Hepatocyte (in vitro differentiated cells): ENCODE measurements around the gene FOLR3. TPM values are rescaled to one million over a fixed set of nuclear protein-coding genes. Genes with fewer than 3 reads are reported as not detected.

Experiments
- DNase-seq: peaks from one replicate; pipeline ENCODE4 v3.0.0-alpha.2; 2016; ENCODE audit warnings: low spot score
- H2AFZ ChIP-seq: fragments of 200-600 bp; sonication (generic); 2 replicates; pipeline ENCODE4 v1.6.0; 2016; ENCODE audit warnings: antibody characterized with exemption, mild to moderate bottlenecking
- H3K27ac ChIP-seq: fragments of 200-600 bp; sonication (generic); 2 replicates; pipeline ENCODE4 v1.5.1; 2016; ENCODE audit warnings: mild to moderate bottlenecking
- H3K27me3 ChIP-seq: fragments of 200-600 bp; sonication (generic); 2 replicates; pipeline ENCODE4 v1.6.1; 2016
- H3K36me3 ChIP-seq: fragments of 200-600 bp; sonication (generic); replicated peaks from 2 replicates; pipeline ENCODE4 v1.5.1; 2016; ENCODE audit warnings: low read depth; ENCODE audit not compliant: insufficient read depth
- H3K4me1 ChIP-seq: fragments of 200-600 bp; sonication (generic); 2 replicates; pipeline ENCODE4 v1.5.1; 2016; ENCODE audit warnings: mild to moderate bottlenecking, moderate library complexity; ENCODE audit not compliant: insufficient read depth
- H3K4me2 ChIP-seq: fragments of 200-600 bp; sonication (generic); 2 replicates; pipeline ENCODE4 v1.6.0; 2016
- H3K4me3 ChIP-seq: fragments of 200-600 bp; sonication (generic); 2 replicates; pipeline ENCODE4 v1.5.1; 2016; ENCODE audit warnings: mild to moderate bottlenecking
- H3K79me2 ChIP-seq: fragments of 200-600 bp; sonication (generic); 2 replicates; pipeline ENCODE4 v1.6.0; 2017; ENCODE audit warnings: mild to moderate bottlenecking
- H3K9me2 ChIP-seq: fragments of 200-600 bp; sonication (generic); replicated peaks from 2 replicates; pipeline ENCODE4 v1.6.0; 2017; ENCODE audit warnings: mild to moderate bottlenecking; ENCODE audit not compliant: insufficient read depth
- H3K9me3 ChIP-seq: fragments of 200-600 bp; sonication (generic); 2 replicates; pipeline ENCODE4 v1.5.1; 2016; ENCODE audit warnings: low read depth, mild to moderate bottlenecking
- H4K20me1 ChIP-seq: fragments of 200-600 bp; sonication (generic); 2 replicates; pipeline ENCODE4 v1.6.0; 2016; ENCODE audit warnings: mild to moderate bottlenecking; ENCODE audit not compliant: insufficient read depth, poor library complexity, severe bottlenecking
- EZH2 ChIP-seq: fragments of 200-600 bp; sonication (generic); IDR thresholded peaks from 2 replicates; pipeline ENCODE4 v1.6.1; 2016; ENCODE audit warnings: antibody characterized with exemption, mild to moderate bottlenecking, borderline replicate concordance
- EZH2phosphoT487 ChIP-seq: fragments of 200-600 bp; sonication (generic); IDR thresholded peaks from one replicate; pipeline ENCODE4 v1.6.1; 2018; ENCODE audit warnings: antibody characterized with exemption, mild to moderate bottlenecking, low read depth, moderate library complexity; ENCODE audit not compliant: unreplicated experiment, severe bottlenecking
- WGBS: methylation state at CpG from one replicate; pipeline ENCODE4 v1.1.6; 2016; ENCODE audit warnings: low lambda C conversion rate; ENCODE audit errors: missing lambda C conversion rate; 5-methylcytosine and 5-hydroxymethylcytosine counted together
- polyA plus RNA-seq: library from polyadenylated mRNA; unstranded; fragments of >200 nt; fragmentation: Nextera tagmentation; extraction: Ambion mirVana; gene quantifications from 2 replicates; pipeline ENCODE4 v1.2.1, GENCODE V29; 2016
- total RNA-seq: library from RNA; depleted of rRNA; stranded (reverse); fragments of >200 nt; gene quantifications from 2 replicates; pipeline ENCODE4 v1.2.3, GENCODE V29; 2014
- TF ChIP-seq, protein P1 (sequence below): fragments of 200-600 bp; sonication (generic); IDR thresholded peaks from 2 replicates; pipeline ENCODE4 v1.5.1; 2016; ENCODE audit warnings: antibody characterized with exemption, mild to moderate bottlenecking; ENCODE audit not compliant: poor library complexity

The FOLR3 gene
- total and polyA plus RNA-seq, 2 experiments from 2014 or later = not detected

- DNase-seq = peak; percentile 100
- H3K36me3 ChIP-seq = no peaks in the 10 kb centered on the region
- peak within 1 kb of the TSS; percentile 62 for H2AFZ ChIP-seq
- H3K9me2 ChIP-seq = no peaks in the 10 kb centered on the region
- peaks cover 22% of the 10 kb centered on the region for H3K4me1 ChIP-seq
- H3K79me2 ChIP-seq = peaks cover 37% of the 10 kb centered on the region
- H3K4me3 ChIP-seq = peak within 1 kb of the TSS; percentile 81
- H4K20me1 ChIP-seq = no peaks in the 10 kb centered on the region
- H3K27me3 ChIP-seq = no peaks in the 10 kb centered on the region
- H3K9me3 ChIP-seq = no peaks in the 10 kb centered on the region
- no peak for TF ChIP-seq EZH2
- TF ChIP-seq, protein P1, sequence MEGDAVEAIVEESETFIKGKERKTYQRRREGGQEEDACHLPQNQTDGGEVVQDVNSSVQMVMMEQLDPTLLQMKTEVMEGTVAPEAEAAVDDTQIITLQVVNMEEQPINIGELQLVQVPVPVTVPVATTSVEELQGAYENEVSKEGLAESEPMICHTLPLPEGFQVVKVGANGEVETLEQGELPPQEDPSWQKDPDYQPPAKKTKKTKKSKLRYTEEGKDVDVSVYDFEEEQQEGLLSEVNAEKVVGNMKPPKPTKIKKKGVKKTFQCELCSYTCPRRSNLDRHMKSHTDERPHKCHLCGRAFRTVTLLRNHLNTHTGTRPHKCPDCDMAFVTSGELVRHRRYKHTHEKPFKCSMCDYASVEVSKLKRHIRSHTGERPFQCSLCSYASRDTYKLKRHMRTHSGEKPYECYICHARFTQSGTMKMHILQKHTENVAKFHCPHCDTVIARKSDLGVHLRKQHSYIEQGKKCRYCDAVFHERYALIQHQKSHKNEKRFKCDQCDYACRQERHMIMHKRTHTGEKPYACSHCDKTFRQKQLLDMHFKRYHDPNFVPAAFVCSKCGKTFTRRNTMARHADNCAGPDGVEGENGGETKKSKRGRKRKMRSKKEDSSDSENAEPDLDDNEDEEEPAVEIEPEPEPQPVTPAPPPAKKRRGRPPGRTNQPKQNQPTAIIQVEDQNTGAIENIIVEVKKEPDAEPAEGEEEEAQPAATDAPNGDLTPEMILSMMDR = peak; percentile 28
- peak within 1 kb of the TSS; percentile 88 for H3K4me2 ChIP-seq
- 6% methylated on average over 41 of the region's 64 CpGs for WGBS
- H3K27ac ChIP-seq = peak within 1 kb of the TSS; percentile 97
These were observed 32.4 kb upstream of the FOLR3 start, which contains the start of gene LAMTOR1 for GRCh38 chr11:72102946-72103753. Gene LAMTOR1, minus strand, starts transcription at chr11:72103297. Its CDS starts 73 bp downstream, at chr11:72103224.

DNA sequence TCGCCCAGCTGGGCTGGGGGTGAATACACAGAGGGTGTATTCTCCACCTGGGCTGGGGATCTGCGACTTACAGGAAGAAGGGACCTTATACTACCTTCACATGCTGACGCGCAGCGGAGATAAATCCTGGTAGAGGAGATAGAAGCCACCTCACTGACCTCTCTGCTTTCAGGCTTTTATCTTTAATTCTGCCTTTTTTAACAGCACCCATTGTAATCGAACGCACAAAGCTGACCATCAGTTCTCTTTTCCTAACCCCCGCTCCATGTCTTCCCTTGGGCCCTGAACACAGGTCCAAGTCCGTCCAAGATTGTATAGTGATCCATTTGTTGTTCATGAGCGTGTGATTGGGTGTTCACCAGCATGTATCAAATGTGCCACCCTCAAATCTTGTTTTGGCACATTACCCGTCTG lies 31.8 kb upstream of the FOLR3 start:
- WGBS = 91% methylated on average over 11 of the region's 11 CpGs
- no peak overlapping the region for H3K4me3 ChIP-seq
- TF ChIP-seq EZH2phosphoT487 (no peak), EZH2 (no peak)
- TF ChIP-seq, protein P1 = no peak

DNA sequence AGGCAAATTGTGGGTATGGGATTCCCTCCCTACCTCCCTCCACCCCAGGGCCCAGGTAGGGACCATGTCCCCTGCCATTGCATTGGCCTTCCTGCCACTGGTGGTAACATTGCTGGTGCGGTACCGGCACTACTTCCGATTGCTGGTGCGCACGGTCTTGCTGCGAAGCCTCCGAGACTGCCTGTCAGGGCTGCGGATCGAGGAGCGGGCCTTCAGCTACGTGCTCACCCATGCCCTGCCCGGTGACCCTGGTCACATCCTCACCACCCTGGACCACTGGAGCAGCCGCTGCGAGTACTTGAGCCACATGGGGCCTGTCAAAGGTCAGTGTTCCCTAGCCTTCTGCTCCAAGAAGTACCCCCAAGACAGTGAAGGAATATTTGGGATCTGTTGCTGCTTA lies 29.6 kb upstream of the FOLR3 start, which contains the start of gene TOMT:
Gene TOMT, plus strand, starts transcription at position 37 of the 400 bp plus-strand sequence. Its CDS starts 28 bp downstream, at position 65.
- Histone ChIP-seq H3K27ac (no peak within 1 kb of the TSS), H3K9me3 (no peaks in the 10 kb centered on the region), H2AFZ (no peak within 1 kb of the TSS), H3K27me3 (no peaks in the 10 kb centered on the region), H3K4me1 (peaks cover 17% of the 10 kb centered on the region), H3K9me2 (no peaks in the 10 kb centered on the region), H3K36me3 (no peaks in the 10 kb centered on the region), H3K4me2 (no peak within 1 kb of the TSS), H3K4me3 (no peak within 1 kb of the TSS), H4K20me1 (no peaks in the 10 kb centered on the region), H3K79me2 (peaks cover 21% of the 10 kb centered on the region)
- no peak for DNase-seq
- WGBS = 97% methylated on average over 14 of the region's 14 CpGs
- TF ChIP-seq EZH2phosphoT487 (no peak), EZH2 (no peak)
- TF ChIP-seq, protein P1 = no peak

More for the DNA sequence above, 31.8 kb upstream of the FOLR3 start:
- Histone ChIP-seq H4K20me1 (no peaks in the 10 kb centered on the region), H3K4me1 (peaks cover 22% of the 10 kb centered on the region), H3K79me2 (peaks cover 37% of the 10 kb centered on the region), H3K27me3 (no peaks in the 10 kb centered on the region), H3K9me2 (no peaks in the 10 kb centered on the region), H3K9me3 (no peaks in the 10 kb centered on the region), H2AFZ (peak overlapping the region; percentile 62), H3K27ac (peak overlapping the region; percentile 95), H3K4me2 (peak overlapping the region; percentile 78), H3K36me3 (no peaks in the 10 kb centered on the region)
- no peak for DNase-seq
